Thyroid gland (tissue), 4 donors: ENCODE data around the gene CUEDC2. TPM values are rescaled to one million over a fixed set of nuclear protein-coding genes. Genes with fewer than 3 reads are reported as not detected.
A peak's percentile ranks its signal among the peaks of the same experiment; 100 is the strongest.

Experiments used
- DNase-seq, 2 donors: peaks; one replicate each; pipeline ENCODE4 v3.0.0-alpha.2; 2019
- H3K27ac ChIP-seq, 3 donors: fragments of 200-600 bp; sonication (generic); 1 replicate in 2 of 3; 2 replicates in 1 of 3; pipeline ENCODE4 v1.5.1; 2016 to 2019; ENCODE audit warnings: mild to moderate bottlenecking in 1 of 3, moderate library complexity in 1 of 3
- H3K27me3 ChIP-seq: fragments of 200-600 bp; sonication (generic); one replicate; pipeline ENCODE4 v1.5.1; 2019
- H3K36me3 ChIP-seq, 2 donors: fragments of 200-600 bp; sonication (generic); one replicate each; pipeline ENCODE4 v1.5.1; 2016 to 2019
- H3K4me1 ChIP-seq, 2 donors: fragments of 200-600 bp; sonication (generic); one replicate each; pipeline ENCODE4 v1.5.1; 2017 to 2019
- H3K4me3 ChIP-seq, 3 donors: fragments of 200-600 bp; sonication (generic); replicated peaks in 1 of 3; 1 replicate in 2 of 3; 2 replicates in 1 of 3; pipeline ENCODE4 v1.5.1; 2016; ENCODE audit warnings: mild to moderate bottlenecking in 1 of 3
- H3K9me3 ChIP-seq: fragments of 200-600 bp; sonication (generic); one replicate; pipeline ENCODE4 v1.5.1; 2017
- CTCF ChIP-seq, 6 experiments: fragments of 200-600 bp in 3 of 6; fragments of 450-650 bp in 3 of 6; sonication (generic) in 3 of 6; IDR thresholded peaks; one replicate each; pipeline ENCODE4 v1.5.1; 2016 to 2019; ENCODE audit warnings: antibody characterized with exemption in 6 of 6, mild to moderate bottlenecking in 2 of 6, inconsistent platforms in 1 of 6, moderate library complexity in 1 of 6
- POLR2A ChIP-seq, 2 donors: fragments of 450-650 bp; IDR thresholded peaks; one replicate each; pipeline ENCODE4 v1.6.1; 2017; ENCODE audit warnings: antibody characterized with exemption in 2 of 2, mild to moderate bottlenecking in 2 of 2, moderate library complexity in 1 of 2
- WGBS, 2 donors: methylation state at CpG; one replicate each; pipeline ENCODE4 v1.1.5; 2017; 5-methylcytosine and 5-hydroxymethylcytosine counted together
- intact Hi-C: fragments of 100-400 bp; cut with DNase I; formaldehyde crosslinking; loops from one replicate; pipeline ENCODE4 v1.15.1; 2023
- total RNA-seq, 4 donors: library from RNA; depleted of rRNA; stranded (reverse); fragments of >200 nt; gene quantifications; one replicate each; pipeline ENCODE4 v1.2.3, GENCODE V29; 2016

The CUEDC2 gene
- total RNA-seq, 4 donors from 2014 or later = 56.2 to 73.9 (median 62.0) TPM

- TF ChIP-seq POLR2A (IDR thresholded peaks at IDR 0.05) (peak in 1 of 2 donors; percentile 14), CTCF (IDR thresholded peaks at IDR 0.05) (no peak)
- Histone ChIP-seq H3K36me3 (no peaks in the 10 kb centered on the region), H3K9me3 (no peaks in the 10 kb centered on the region), H3K4me1 (peaks cover 40 to 47% of the 10 kb centered on the region in 2 donors), H3K4me3 (no peak overlapping the region), H3K27ac (peak overlapping the region; percentile 36 to 61 (median 41)), H3K27me3 (no peaks in the 10 kb centered on the region)
- intact Hi-C loops = no loop called here
- peak; percentile 69 to 79 for DNase-seq
- WGBS, 2 donors = 54 to 56% methylated on average over 5 of the region's 5 CpGs
Observed at GRCh38 chr10:102453502-102453901, 21.1 kb upstream of the CUEDC2 start.

GRCh38 chr10:102452672-102453340 lies 20.4 kb upstream of the CUEDC2 start:
- Histone ChIP-seq H3K36me3 (no peaks in the 10 kb centered on the region), H3K27me3 (no peaks in the 10 kb centered on the region), H3K27ac (peak overlapping the region in 2 of 3 donors; percentile 41 to 61), H3K4me1 (peaks cover 40 to 47% of the 10 kb centered on the region in 2 donors), H3K4me3 (no peak overlapping the region), H3K9me3 (no peaks in the 10 kb centered on the region)
- intact Hi-C loops = no loop called here
- DNase-seq = no peak
- TF ChIP-seq POLR2A (IDR thresholded peaks at IDR 0.05) (no peak), CTCF (IDR thresholded peaks at IDR 0.05) (no peak)
- WGBS, 2 donors = 56 to 63% methylated on average over 3 of the region's 3 CpGs

- DNase-seq = peak; percentile 52 to 60
- H3K4me1 ChIP-seq = peaks cover 40 to 45% of the 10 kb centered on the region in 2 donors
- H3K27me3 ChIP-seq = no peaks in the 10 kb centered on the region
- TF ChIP-seq CTCF (IDR thresholded peaks at IDR 0.05) (no peak), POLR2A (IDR thresholded peaks at IDR 0.05) (peak in 1 of 2 donors; percentile 41)
- no peaks in the 10 kb centered on the region for H3K36me3 ChIP-seq
- peak within 1 kb of the TSS; percentile 68 to 81 (median 71) for H3K27ac ChIP-seq
- intact Hi-C loops = no loop called here
- H3K4me3 ChIP-seq = peak within 1 kb of the TSS; percentile 63 to 73 (median 68)
- H3K9me3 ChIP-seq = no peaks in the 10 kb centered on the region
- WGBS, 2 donors = 19 to 24% methylated on average over 20 to 28 of the region's 28 CpGs
Observed at GRCh38 chr10:102451105-102451969, 19.0 kb upstream of the CUEDC2 start, which contains the start of gene C10orf95. C10orf95 (minus strand) TSS chr10:102451543; CDS start chr10:102451093, 450 bp downstream.

GRCh38 chr10:102450374-102451104 lies 18.2 kb upstream of the CUEDC2 start:
- H3K9me3 ChIP-seq = no peaks in the 10 kb centered on the region
- intact Hi-C loops = no loop called here
- H3K4me3 ChIP-seq = peak overlapping the region; percentile 63 to 93 (median 73)
- no peaks in the 10 kb centered on the region for H3K36me3 ChIP-seq
- peak; percentile 92 to 93 for DNase-seq
- 1 to 2% methylated on average over 8 to 18 of the region's 104 CpGs for WGBS, 2 donors
- no peaks in the 10 kb centered on the region for H3K27me3 ChIP-seq
- TF ChIP-seq CTCF (IDR thresholded peaks at IDR 0.05) (no peak), POLR2A (IDR thresholded peaks at IDR 0.05) (peak; percentile 8 to 89)
- H3K27ac ChIP-seq = peak overlapping the region; percentile 81 to 89 (median 84)
- peaks cover 38 to 39% of the 10 kb centered on the region in 2 donors for H3K4me1 ChIP-seq
